Measurements from ENCODE around the gene NKX2-1.

GRCh38 chr14:36510874-36511273, 9.2 kb downstream of the NKX2-1 start:
- TF ChIP-seq CTCF (IDR thresholded peaks at IDR 0.05; ENCODE audit: insufficient read depth, low read depth, low read length) (no peak), EZH2 (IDR thresholded peaks at IDR 0.05; ENCODE audit: insufficient read depth, low read length) (no peak)

All from astrocyte (in vitro differentiated cells and primary cell).